NCI-H187 (cell line): ENCODE results near the gene ATF7.
A peak's percentile ranks its signal among the peaks of the same experiment; 100 is the strongest.

Source experiments
- DNase-seq, 2 experiments: peaks; one replicate each; lab custom pipeline; 2025; lab: John Stamatoyannopoulos, UW

ATF7 gene

GRCh38 chr12:53500142-53500775 is 125.9 kb downstream of the ATF7 start:
- DNase-seq: no peak

- peak in 1 of 2 experiments; percentile 65 for DNase-seq
Measured at GRCh38 chr12:53499266-53500141, 126.7 kb downstream of the ATF7 start, which contains the start of gene MAP3K12. MAP3K12 (minus strand) TSS chr12:53499458; CDS start chr12:53487391, 12,067 bp downstream.

- no peak for DNase-seq
Measured at GRCh38 chr12:53498235-53498630, 127.9 kb downstream of the ATF7 start.

GRCh38 chr12:53497461-53497860 is 128.7 kb downstream of the ATF7 start:
- no peak for DNase-seq

DNA sequence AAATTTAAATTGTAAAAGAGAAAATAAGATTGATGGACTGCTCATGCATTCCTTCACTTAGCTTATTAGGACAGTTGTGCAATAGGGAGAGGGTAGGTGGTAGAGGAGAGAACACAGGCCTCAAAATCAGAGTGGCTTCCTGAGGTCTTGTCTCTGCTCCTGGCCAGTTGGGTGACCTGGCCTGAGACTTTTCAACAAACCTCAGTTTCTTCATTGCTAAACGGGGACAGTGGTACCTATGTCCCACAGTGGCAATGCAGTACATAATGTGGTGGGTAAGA is 129.5 kb downstream of the ATF7 start:
- DNase-seq: no peak

DNA sequence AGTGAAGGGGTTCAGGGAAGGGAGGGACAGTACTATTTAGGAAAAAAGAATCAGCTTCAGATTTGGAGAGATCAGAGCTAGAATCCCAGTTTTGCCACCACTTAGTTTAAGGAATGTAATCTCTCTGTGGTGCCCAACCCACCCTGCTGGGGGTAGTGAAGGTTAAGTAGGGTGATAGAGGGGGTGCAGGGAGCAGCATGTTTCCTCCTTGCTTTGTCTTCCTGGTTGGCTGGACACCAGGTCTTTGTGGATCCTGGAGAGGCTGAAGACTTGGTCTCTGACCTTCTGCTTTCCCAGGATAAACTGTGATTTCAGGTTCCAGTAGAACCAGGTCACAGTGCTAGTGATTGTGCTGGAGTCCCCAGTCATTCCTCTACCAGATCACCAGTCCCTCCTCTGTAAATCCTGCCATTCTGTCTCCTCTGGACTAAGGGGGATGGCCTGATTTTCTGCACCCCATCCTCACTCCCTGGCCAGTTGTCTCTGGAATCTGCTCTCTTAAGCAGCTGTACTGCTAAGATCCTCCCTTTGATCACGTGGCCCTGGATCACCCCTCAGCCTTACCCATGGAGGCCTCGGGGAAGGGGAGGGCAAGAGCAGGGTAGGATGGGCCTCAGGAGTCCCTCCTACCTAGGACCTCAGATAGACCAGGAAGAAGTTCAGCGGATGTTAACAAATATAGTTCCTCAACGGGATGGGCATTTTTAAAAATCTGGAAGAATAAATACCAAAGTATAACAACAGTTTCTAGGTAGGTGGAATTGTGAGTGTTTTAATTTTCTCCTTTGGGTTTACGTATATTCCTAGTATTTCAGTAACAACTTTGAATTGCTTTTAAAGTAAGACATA is 130.1 kb downstream of the ATF7 start:
- DNase-seq: no peak

GRCh38 chr12:53493610-53494391 is 132.4 kb downstream of the ATF7 start:
- no peak for DNase-seq

GRCh38 chr12:53492830-53493609 is 133.2 kb downstream of the ATF7 start:
- peak; percentile 81 to 90 for DNase-seq

- no peak for DNase-seq
Measured at GRCh38 chr12:53492188-53492587, 134.0 kb downstream of the ATF7 start.

GRCh38 chr12:53489242-53489864 is 136.8 kb downstream of the ATF7 start:
- no peak for DNase-seq

GRCh38 chr12:53486736-53487487 is 139.3 kb downstream of the ATF7 start:
- no peak for DNase-seq

- no peak for DNase-seq
Measured at GRCh38 chr12:53485955-53486735, 140.0 kb downstream of the ATF7 start.

GRCh38 chr12:53484686-53485575 is 141.3 kb downstream of the ATF7 start:
- no peak for DNase-seq

DNA sequence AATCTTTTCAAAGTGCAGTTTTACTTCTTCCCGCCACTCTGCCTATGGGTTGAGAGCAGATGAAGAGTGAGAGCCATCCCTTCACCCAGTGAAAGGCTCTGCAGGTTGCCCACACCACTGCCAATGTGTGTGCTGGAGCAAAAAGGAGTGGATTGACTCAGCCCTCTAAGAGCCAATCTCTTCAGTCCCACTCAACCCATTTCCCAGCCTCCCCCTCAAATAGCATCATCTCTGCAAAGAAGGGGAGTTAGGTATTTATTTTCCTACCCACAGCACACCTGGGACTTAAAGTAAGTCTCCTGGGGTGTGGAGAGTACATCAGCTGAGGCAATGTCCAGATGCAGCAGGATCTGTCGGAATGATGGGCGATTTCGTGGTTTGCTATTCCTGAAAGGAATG is 142.2 kb downstream of the ATF7 start:
- no peak for DNase-seq

GRCh38 chr12:53483225-53483978 is 142.8 kb downstream of the ATF7 start:
- no peak for DNase-seq

DNA sequence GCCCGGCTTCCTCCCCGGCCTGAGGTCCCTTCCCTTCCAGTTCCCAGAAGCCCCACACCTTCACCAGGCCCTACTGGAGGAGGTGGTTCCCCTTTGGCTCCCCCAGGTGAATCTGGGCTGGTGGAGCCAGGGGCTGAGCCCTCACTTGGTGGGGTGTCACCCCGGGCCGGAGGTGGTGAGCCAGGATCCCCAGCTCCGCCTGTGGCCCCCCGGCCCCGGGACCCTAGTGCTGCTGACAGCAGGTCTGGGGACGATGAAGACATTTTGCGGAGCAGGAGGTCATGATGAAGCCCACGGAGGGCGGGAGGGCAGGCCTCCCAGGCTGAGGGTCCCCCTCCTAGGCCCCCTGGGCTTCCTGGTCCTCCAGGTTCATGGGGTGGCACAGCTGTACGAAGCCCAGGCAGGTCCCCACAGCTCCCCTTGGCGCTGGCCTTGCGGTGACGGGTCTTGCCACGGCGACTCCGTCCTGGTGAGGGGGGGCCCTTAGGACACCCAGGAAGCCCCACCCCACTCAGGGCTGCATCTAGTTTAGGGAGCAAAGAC is 143.5 kb downstream of the ATF7 start:
- no peak for DNase-seq
